Hepatocyte (in vitro differentiated cells): ENCODE measurements around the gene GRHL1. TPM values are rescaled to one million over a fixed set of nuclear protein-coding genes. Genes with fewer than 3 reads are reported as not detected.

Source experiments
- DNase-seq: peaks from one replicate; pipeline ENCODE4 v3.0.0-alpha.2; 2016; ENCODE audit warnings: low spot score
- H2AFZ ChIP-seq: fragments of 200-600 bp; sonication (generic); 2 replicates; pipeline ENCODE4 v1.6.0; 2016; ENCODE audit warnings: antibody characterized with exemption, mild to moderate bottlenecking
- H3K27ac ChIP-seq: fragments of 200-600 bp; sonication (generic); 2 replicates; pipeline ENCODE4 v1.5.1; 2016; ENCODE audit warnings: mild to moderate bottlenecking
- H3K27me3 ChIP-seq: fragments of 200-600 bp; sonication (generic); 2 replicates; pipeline ENCODE4 v1.6.1; 2016
- H3K36me3 ChIP-seq: fragments of 200-600 bp; sonication (generic); replicated peaks from 2 replicates; pipeline ENCODE4 v1.5.1; 2016; ENCODE audit warnings: low read depth; ENCODE audit not compliant: insufficient read depth
- H3K4me1 ChIP-seq: fragments of 200-600 bp; sonication (generic); 2 replicates; pipeline ENCODE4 v1.5.1; 2016; ENCODE audit warnings: mild to moderate bottlenecking, moderate library complexity; ENCODE audit not compliant: insufficient read depth
- H3K4me2 ChIP-seq: fragments of 200-600 bp; sonication (generic); 2 replicates; pipeline ENCODE4 v1.6.0; 2016
- H3K4me3 ChIP-seq: fragments of 200-600 bp; sonication (generic); 2 replicates; pipeline ENCODE4 v1.5.1; 2016; ENCODE audit warnings: mild to moderate bottlenecking
- H3K79me2 ChIP-seq: fragments of 200-600 bp; sonication (generic); 2 replicates; pipeline ENCODE4 v1.6.0; 2017; ENCODE audit warnings: mild to moderate bottlenecking
- H3K9me2 ChIP-seq: fragments of 200-600 bp; sonication (generic); replicated peaks from 2 replicates; pipeline ENCODE4 v1.6.0; 2017; ENCODE audit warnings: mild to moderate bottlenecking; ENCODE audit not compliant: insufficient read depth
- H3K9me3 ChIP-seq: fragments of 200-600 bp; sonication (generic); 2 replicates; pipeline ENCODE4 v1.5.1; 2016; ENCODE audit warnings: low read depth, mild to moderate bottlenecking
- H4K20me1 ChIP-seq: fragments of 200-600 bp; sonication (generic); 2 replicates; pipeline ENCODE4 v1.6.0; 2016; ENCODE audit warnings: mild to moderate bottlenecking; ENCODE audit not compliant: insufficient read depth, poor library complexity, severe bottlenecking
- CTCF ChIP-seq: fragments of 200-600 bp; sonication (generic); IDR thresholded peaks from 2 replicates; pipeline ENCODE4 v1.5.1; 2016; ENCODE audit warnings: antibody characterized with exemption, mild to moderate bottlenecking; ENCODE audit not compliant: poor library complexity
- EZH2 ChIP-seq: fragments of 200-600 bp; sonication (generic); IDR thresholded peaks from 2 replicates; pipeline ENCODE4 v1.6.1; 2016; ENCODE audit warnings: antibody characterized with exemption, mild to moderate bottlenecking, borderline replicate concordance
- EZH2phosphoT487 ChIP-seq: fragments of 200-600 bp; sonication (generic); IDR thresholded peaks from one replicate; pipeline ENCODE4 v1.6.1; 2018; ENCODE audit warnings: antibody characterized with exemption, mild to moderate bottlenecking, low read depth, moderate library complexity; ENCODE audit not compliant: unreplicated experiment, severe bottlenecking
- WGBS: methylation state at CpG from one replicate; pipeline ENCODE4 v1.1.6; 2016; ENCODE audit warnings: low lambda C conversion rate; ENCODE audit errors: missing lambda C conversion rate; 5-methylcytosine and 5-hydroxymethylcytosine counted together
- polyA plus RNA-seq: library from polyadenylated mRNA; unstranded; fragments of >200 nt; fragmentation: Nextera tagmentation; extraction: Ambion mirVana; gene quantifications from 2 replicates; pipeline ENCODE4 v1.2.1, GENCODE V29; 2016
- total RNA-seq: library from RNA; depleted of rRNA; stranded (reverse); fragments of >200 nt; gene quantifications from 2 replicates; pipeline ENCODE4 v1.2.3, GENCODE V29; 2014

GRHL1 gene
- total and polyA plus RNA-seq, 2 experiments from 2014 or later: 4.0 to 10.9 TPM

- H2AFZ ChIP-seq: no peak overlapping the region
- WGBS: 87% methylated on average over 5 of the region's 5 CpGs
- no peaks in the 10 kb centered on the region for H3K27me3 ChIP-seq
- no peaks in the 10 kb centered on the region for H3K79me2 ChIP-seq
- no peak overlapping the region for H3K27ac ChIP-seq
- H3K4me1 ChIP-seq: no peaks in the 10 kb centered on the region
- no peaks in the 10 kb centered on the region for H4K20me1 ChIP-seq
- no peak overlapping the region for H3K4me2 ChIP-seq
- TF ChIP-seq EZH2 (no peak), EZH2phosphoT487 (no peak), CTCF (no peak)
- H3K9me2 ChIP-seq: no peaks in the 10 kb centered on the region
- H3K36me3 ChIP-seq: no peaks in the 10 kb centered on the region
- H3K4me3 ChIP-seq: no peak overlapping the region
- DNase-seq: no peak
- no peaks in the 10 kb centered on the region for H3K9me3 ChIP-seq
Measured at GRCh38 chr2:10001586-10001985, 50.1 kb downstream of the GRHL1 start.

GRCh38 chr2:10002109-10002508 is 50.6 kb downstream of the GRHL1 start:
- no peaks in the 10 kb centered on the region for H3K36me3 ChIP-seq
- TF ChIP-seq CTCF (no peak), EZH2 (no peak), EZH2phosphoT487 (no peak)
- 95% methylated on average over 5 of the region's 5 CpGs for WGBS

GRCh38 chr2:10002681-10003080 is 51.2 kb downstream of the GRHL1 start:
- Histone ChIP-seq H3K4me3 (no peak overlapping the region), H3K27ac (no peak overlapping the region), H3K79me2 (no peaks in the 10 kb centered on the region), H3K27me3 (no peaks in the 10 kb centered on the region), H3K4me2 (no peak overlapping the region), H3K36me3 (no peaks in the 10 kb centered on the region), H2AFZ (no peak overlapping the region), H3K9me2 (no peaks in the 10 kb centered on the region), H4K20me1 (no peaks in the 10 kb centered on the region), H3K4me1 (peaks cover 5% of the 10 kb centered on the region), H3K9me3 (no peaks in the 10 kb centered on the region)
- 91% methylated on average over 9 of the region's 9 CpGs for WGBS
- no peak for TF ChIP-seq EZH2phosphoT487
- TF ChIP-seq CTCF: no peak
- no peak for TF ChIP-seq EZH2
- DNase-seq: no peak

More at GRCh38 chr2:10002109-10002508, 50.6 kb downstream of the GRHL1 start:
- Histone ChIP-seq H3K79me2 (no peaks in the 10 kb centered on the region), H4K20me1 (no peaks in the 10 kb centered on the region), H3K4me3 (no peak overlapping the region), H3K4me1 (no peaks in the 10 kb centered on the region), H3K27me3 (no peaks in the 10 kb centered on the region), H3K9me2 (no peaks in the 10 kb centered on the region), H2AFZ (no peak overlapping the region), H3K27ac (no peak overlapping the region), H3K4me2 (no peak overlapping the region), H3K9me3 (no peaks in the 10 kb centered on the region)
- no peak for DNase-seq
